HUES48 (cell line): Measurements from ENCODE around the gene GTPBP2.
"Not testable (repeated sequence)": the region's sequence is repeated elsewhere in the genome, so short reads cannot be mapped to it uniquely, and the experiment has no call there.

ENCODE experiments used
- H3K27ac ChIP-seq: one replicate; pipeline ENCODE4 v1.7.0; 2013; ENCODE audit warnings: low read depth, low read length, inconsistent platforms
- H3K27me3 ChIP-seq: 2 replicates; pipeline ENCODE4 v1.6.1; 2013; ENCODE audit warnings: mild to moderate bottlenecking, low read length; ENCODE audit not compliant: control insufficient read depth, insufficient read depth
- H3K36me3 ChIP-seq: 2 replicates; pipeline ENCODE4 v1.6.1; 2013; ENCODE audit warnings: low read length; ENCODE audit not compliant: control insufficient read depth, insufficient read depth
- H3K4me1 ChIP-seq: 2 replicates; pipeline ENCODE4 v1.6.1; 2013; ENCODE audit warnings: mild to moderate bottlenecking, low read length; ENCODE audit not compliant: control insufficient read depth, insufficient read depth
- H3K4me3 ChIP-seq: 2 replicates; pipeline ENCODE4 v1.5.1; 2013; ENCODE audit warnings: mild to moderate bottlenecking, low read depth, low read length
- H3K9ac ChIP-seq: 2 replicates; pipeline ENCODE4 v1.6.1; 2013; ENCODE audit warnings: mild to moderate bottlenecking, low read depth, low read length, moderate library complexity
- H3K9me3 ChIP-seq: 2 replicates; pipeline ENCODE4 v1.6.1; 2013; ENCODE audit warnings: low read length; ENCODE audit not compliant: control insufficient read depth, insufficient read depth

The GTPBP2 gene

GRCh38 chr6:43657221-43657802, 28.2 kb upstream of the GTPBP2 start:
- Histone ChIP-seq H3K4me1 (0 out of 2 replicates have a peak, but pooled peaks cover 8% of the 10 kb centered on the region), H3K27me3 (no peaks in the 10 kb centered on the region), H3K9me3 (0 out of 2 replicates have a peak, but pooled peaks cover 2% of the 10 kb centered on the region), H3K36me3 (no peaks in the 10 kb centered on the region), H3K9ac (no peak overlapping the region), H3K4me3 (no peak overlapping the region), H3K27ac (no peak overlapping the region)

GRCh38 chr6:43652822-43653221, 23.8 kb upstream of the GTPBP2 start:
- H3K36me3 ChIP-seq, H3K4me1 ChIP-seq, H3K27me3 ChIP-seq, H3K4me3 ChIP-seq, H3K9ac ChIP-seq, H3K9me3 ChIP-seq, H3K27ac ChIP-seq: not testable (repeated sequence)

- H3K4me1 ChIP-seq = peaks cover 4% of the 10 kb centered on the region; the same call in 1 of the 2 replicates
- no peaks in the 10 kb centered on the region for H3K36me3 ChIP-seq
- no peaks in the 10 kb centered on the region for H3K9me3 ChIP-seq
- H3K27me3 ChIP-seq = no peaks in the 10 kb centered on the region
- H3K9ac ChIP-seq = no peak overlapping the region
- no peak overlapping the region for H3K4me3 ChIP-seq
- no peak overlapping the region for H3K27ac ChIP-seq
Measured at GRCh38 chr6:43648248-43648647, 19.2 kb upstream of the GTPBP2 start.

- H3K4me3 ChIP-seq = no peak overlapping the region
- no peak overlapping the region for H3K27ac ChIP-seq
- H3K36me3 ChIP-seq = no peaks in the 10 kb centered on the region
- H3K4me1 ChIP-seq = peaks cover 4% of the 10 kb centered on the region; the same call in 1 of the 2 replicates
- no peak overlapping the region for H3K9ac ChIP-seq
- no peaks in the 10 kb centered on the region for H3K27me3 ChIP-seq
- no peaks in the 10 kb centered on the region for H3K9me3 ChIP-seq
Measured at GRCh38 chr6:43647613-43648012, 18.5 kb upstream of the GTPBP2 start.

GRCh38 chr6:43645613-43645964, 16.5 kb upstream of the GTPBP2 start:
- Histone ChIP-seq H3K4me3 (peak overlapping the region; percentile 67), H3K27me3 (no peaks in the 10 kb centered on the region), H3K4me1 (peaks cover 4% of the 10 kb centered on the region; the same call in 1 of the 2 replicates), H3K36me3 (peaks cover 17% of the 10 kb centered on the region), H3K27ac (no peak overlapping the region), H3K9ac (no peak overlapping the region), H3K9me3 (no peaks in the 10 kb centered on the region)

- peak within 1 kb of the TSS; percentile 67 for H3K27ac ChIP-seq
- peak within 1 kb of the TSS; percentile 27; the same call in 1 of the 2 replicates for H3K9ac ChIP-seq
- H3K36me3 ChIP-seq = peaks cover 22% of the 10 kb centered on the region
- H3K27me3 ChIP-seq = no peaks in the 10 kb centered on the region
- no peaks in the 10 kb centered on the region for H3K9me3 ChIP-seq
- peaks cover 4% of the 10 kb centered on the region; the same call in 1 of the 2 replicates for H3K4me1 ChIP-seq
- peak within 1 kb of the TSS; percentile 77 for H3K4me3 ChIP-seq
Measured at GRCh38 chr6:43644940-43645612, 16.0 kb upstream of the GTPBP2 start, which contains the start of gene RSPH9. Gene RSPH9 (plus strand): TSS chr6:43645036. CDS start chr6:43645099, 63 bp downstream.

GRCh38 chr6:43639984-43640800, 11.1 kb upstream of the GTPBP2 start:
- no peak overlapping the region for H3K4me3 ChIP-seq
- H3K36me3 ChIP-seq = peaks cover 42% of the 10 kb centered on the region
- H3K9me3 ChIP-seq = no peaks in the 10 kb centered on the region

GRCh38 chr6:43636308-43636659, 7.2 kb upstream of the GTPBP2 start:
- H3K4me3 ChIP-seq = peak overlapping the region; percentile 96
- H3K9me3 ChIP-seq = no peaks in the 10 kb centered on the region
- H3K9ac ChIP-seq = peak overlapping the region; percentile 89
- no peaks in the 10 kb centered on the region for H3K27me3 ChIP-seq
- H3K4me1 ChIP-seq = no peaks in the 10 kb centered on the region
- no peak overlapping the region for H3K27ac ChIP-seq
- peaks cover 32% of the 10 kb centered on the region for H3K36me3 ChIP-seq

More at GRCh38 chr6:43639984-43640800, 11.1 kb upstream of the GTPBP2 start:
- H3K27me3 ChIP-seq = no peaks in the 10 kb centered on the region
- H3K9ac ChIP-seq = no peak overlapping the region
- H3K27ac ChIP-seq = peak overlapping the region; percentile 61
- H3K4me1 ChIP-seq = peaks cover 4% of the 10 kb centered on the region; the same call in 1 of the 2 replicates

GRCh38 chr6:43635387-43636307, 6.6 kb upstream of the GTPBP2 start, which contains the start of gene MAD2L1BP:
Gene MAD2L1BP (plus strand): TSS chr6:43635840. CDS start chr6:43635876, 36 bp downstream.
- H3K4me1 ChIP-seq = no peaks in the 10 kb centered on the region
- no peaks in the 10 kb centered on the region for H3K9me3 ChIP-seq
- H3K27ac ChIP-seq = peak within 1 kb of the TSS; percentile 43
- no peaks in the 10 kb centered on the region for H3K27me3 ChIP-seq
- H3K36me3 ChIP-seq = peaks cover 26% of the 10 kb centered on the region
- peak within 1 kb of the TSS; percentile 89 for H3K9ac ChIP-seq
- peak within 1 kb of the TSS; percentile 96 for H3K4me3 ChIP-seq

GRCh38 chr6:43634702-43635303, 5.7 kb upstream of the GTPBP2 start:
- no peak overlapping the region; the same call in 1 of the 2 replicates for H3K4me3 ChIP-seq
- no peak overlapping the region for H3K9ac ChIP-seq
- no peak overlapping the region for H3K27ac ChIP-seq
- peaks cover 4% of the 10 kb centered on the region for H3K4me1 ChIP-seq
- peaks cover 18% of the 10 kb centered on the region for H3K36me3 ChIP-seq
- no peaks in the 10 kb centered on the region for H3K9me3 ChIP-seq
- H3K27me3 ChIP-seq = no peaks in the 10 kb centered on the region
